G401.6 (cell line): ENCODE measurements around the gene MEG3.

Experiments
- FAIRE-seq: peaks from 2 replicates; lab custom pipeline; 2012; peaks lifted over from hg19 to GRCh38; lab: Jason Lieb, UNC

The MEG3 gene

DNA sequence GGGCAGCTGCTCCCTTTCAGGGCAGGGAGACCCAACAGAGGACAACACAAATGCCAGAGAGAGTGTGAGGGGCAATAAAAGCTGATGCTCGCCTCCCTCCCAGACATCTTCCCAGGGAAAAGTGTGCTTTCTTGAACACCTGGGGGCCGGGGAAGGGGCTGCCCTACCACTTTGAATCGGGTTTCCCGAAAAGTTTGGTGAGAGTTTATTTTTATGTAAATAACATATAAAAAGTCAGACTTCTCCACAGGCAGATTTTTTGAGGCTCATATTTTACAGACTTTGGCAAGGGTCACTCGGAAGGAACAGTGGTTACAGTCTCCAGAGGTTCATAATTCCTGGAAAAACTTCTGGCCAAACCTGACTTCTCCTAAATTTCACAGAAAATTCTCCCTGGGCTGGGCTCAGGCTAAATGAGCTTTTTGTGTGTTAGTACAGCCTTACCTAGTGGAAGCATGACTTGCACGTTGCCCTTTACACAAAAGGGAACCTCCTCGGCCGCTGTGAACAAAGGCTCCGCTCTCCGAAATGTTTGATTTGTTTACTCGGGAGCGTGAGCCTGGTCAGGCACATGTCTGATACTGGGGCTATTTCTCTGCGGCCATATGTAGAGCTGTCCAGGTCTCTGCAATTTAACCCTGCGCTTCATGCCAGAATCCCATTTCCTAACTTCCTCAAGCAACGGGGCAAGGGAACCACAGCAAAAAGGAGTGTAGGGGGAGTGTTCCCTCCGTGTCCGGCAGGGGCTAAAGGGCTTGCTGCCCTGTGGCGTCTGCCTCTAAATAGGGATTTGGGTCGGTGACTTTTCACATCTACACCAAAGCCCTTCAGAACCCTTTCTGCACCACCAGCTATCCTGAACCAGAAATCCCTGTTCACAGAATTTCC is 74.2 kb downstream of the MEG3 start:
- FAIRE-seq: no peak

DNA sequence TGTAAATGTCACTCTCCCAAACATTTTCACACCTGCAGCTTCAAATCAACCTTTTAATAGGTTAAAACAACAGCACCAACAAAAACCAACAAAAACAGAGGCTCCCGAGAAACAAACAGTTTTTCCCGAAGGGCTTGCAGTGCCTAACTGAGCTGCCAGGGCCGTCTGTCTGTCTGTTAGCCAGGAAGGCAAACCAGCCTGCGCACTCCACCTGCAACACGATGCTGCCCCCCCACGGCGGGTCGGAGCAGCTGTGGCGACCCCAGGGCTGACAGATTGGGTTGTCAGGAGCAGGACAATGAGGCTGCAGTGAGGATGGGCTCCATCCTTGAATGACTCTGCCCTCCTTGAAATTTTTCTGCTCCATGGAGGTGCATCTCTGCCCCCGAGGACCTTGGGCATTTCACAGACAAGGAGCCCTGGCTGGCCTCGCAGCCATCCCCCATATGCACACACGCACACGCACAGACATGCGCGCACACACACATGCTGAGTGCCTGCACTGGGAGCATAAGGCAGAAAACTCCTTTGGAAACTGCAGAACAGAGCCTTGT is 75.0 kb downstream of the MEG3 start:
- FAIRE-seq: no peak

DNA sequence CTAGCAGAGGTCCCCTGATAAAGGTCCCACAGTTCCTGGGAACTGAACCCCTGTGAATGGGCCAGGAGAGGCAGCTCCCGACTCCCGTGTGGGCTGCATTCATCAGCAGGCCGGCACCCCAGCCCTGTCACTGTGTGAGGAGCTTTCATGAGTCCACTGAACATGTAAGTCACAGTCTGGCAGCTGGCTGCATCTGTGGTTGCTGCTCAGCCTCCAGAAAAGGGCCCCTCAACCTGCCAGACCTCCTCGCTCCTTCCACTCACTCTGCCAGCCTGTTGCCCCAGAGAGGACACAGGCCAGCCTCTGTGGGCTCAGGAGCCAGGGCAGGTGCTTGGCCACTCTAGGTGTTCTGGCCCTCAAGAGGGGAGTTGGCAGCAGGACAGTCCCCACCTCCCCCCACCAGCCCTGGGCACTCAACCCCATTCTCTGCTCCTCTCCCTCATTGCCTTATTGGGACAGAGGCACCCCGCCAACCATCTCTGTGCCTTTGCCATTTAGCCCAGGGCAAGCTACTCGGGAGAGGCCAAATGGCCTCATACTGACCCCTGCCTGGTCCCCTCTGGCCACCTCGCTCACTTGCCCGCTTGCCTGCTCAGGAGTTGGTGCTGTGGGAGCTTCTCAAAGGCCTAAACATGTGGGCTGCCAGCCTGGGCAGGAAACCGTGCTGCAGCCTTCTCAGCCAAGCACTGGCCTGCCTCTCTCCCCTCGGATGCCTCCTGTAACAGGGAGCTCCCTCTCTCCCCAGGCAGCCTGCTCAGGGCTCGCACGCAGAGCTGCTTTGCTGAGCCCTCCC is 75.7 kb downstream of the MEG3 start:
- no peak for FAIRE-seq

DNA sequence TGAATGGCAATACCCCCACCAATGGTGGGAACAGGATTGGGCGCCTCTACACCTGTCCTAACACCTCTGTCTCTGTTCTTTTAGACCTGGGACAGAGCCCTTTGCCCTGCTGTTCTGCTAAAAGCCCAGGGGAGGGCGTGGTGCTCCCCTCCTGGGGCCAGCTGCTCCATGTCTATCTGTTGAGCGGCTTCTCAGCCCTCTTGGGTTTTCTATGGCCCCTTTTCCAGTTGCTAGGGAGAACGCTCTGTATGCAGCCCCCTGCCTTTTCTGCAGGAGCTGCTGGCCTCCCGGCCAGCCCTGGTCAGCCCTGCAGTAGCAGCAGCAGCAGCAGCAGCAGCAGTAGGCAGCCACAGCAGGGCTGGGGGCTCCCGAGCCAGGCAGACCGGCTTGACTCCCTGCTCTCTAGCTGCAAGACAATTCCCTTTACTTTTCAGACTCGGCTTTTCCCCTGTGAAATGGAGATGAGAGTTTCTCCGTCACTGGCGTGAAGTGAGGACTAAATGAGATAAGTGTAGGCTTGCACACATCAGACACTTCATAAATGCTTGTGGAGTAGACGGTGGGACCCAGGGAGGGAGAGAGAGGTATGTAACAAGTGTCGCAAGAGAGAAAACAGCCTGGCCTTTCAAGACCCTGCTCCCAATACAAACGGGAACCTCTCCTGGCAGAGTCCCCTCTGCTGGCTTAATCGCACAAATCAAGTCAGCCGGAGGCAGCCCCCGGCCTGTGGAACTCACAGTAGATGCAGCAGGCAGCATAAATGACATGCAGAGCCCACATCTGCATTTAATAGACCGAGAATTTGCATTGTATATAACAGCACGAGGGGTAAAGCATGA is 76.6 kb downstream of the MEG3 start:
- no peak for FAIRE-seq

DNA sequence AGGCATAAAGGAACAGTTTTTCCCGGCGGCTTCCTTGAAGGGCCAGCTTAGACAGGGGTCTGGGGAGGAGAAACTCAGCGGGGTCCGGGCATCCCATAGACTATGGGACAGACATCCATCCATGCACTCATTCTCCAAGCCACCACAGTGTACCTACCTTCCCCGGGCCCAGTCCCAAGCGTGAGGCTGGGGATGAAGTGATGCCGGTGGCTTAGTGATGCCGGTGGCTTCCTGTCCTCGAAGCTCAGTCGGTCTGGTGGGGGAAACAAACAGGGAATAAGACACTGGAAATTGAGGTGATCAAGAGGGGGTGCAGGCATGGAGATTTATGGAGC is 77.2 kb downstream of the MEG3 start:
- no peak for FAIRE-seq

DNA sequence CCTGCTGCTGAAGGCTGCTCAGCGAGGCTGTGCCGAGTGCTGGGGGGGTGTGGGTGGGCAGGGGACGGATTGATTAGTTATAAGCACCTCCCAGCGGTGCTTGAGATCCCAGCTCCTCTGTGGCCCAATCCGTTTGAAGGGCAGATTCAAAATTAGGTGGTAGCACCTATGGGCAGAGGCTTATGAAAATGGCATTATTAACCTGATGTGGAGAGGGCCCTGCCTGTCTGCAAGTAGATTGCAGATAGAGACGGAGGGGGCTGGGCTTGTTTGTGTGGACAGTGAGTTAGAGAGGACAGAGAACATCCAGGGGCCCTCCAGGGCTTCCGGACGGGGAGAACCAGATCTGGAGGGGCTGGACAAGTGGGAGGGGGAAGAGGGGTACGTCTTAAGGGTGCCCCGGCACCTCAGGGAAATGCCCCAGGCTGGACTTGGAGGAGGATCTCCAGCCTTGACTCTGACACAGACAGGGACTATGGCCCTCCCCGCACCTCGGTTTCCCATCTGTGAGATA is 77.8 kb downstream of the MEG3 start, which contains the start of gene RTL1:
Gene RTL1, minus strand, starts transcription at position 51 of the 514 bp plus-strand sequence. CDS start 18,934 bp downstream, outside the sequence.
- no peak for FAIRE-seq

DNA sequence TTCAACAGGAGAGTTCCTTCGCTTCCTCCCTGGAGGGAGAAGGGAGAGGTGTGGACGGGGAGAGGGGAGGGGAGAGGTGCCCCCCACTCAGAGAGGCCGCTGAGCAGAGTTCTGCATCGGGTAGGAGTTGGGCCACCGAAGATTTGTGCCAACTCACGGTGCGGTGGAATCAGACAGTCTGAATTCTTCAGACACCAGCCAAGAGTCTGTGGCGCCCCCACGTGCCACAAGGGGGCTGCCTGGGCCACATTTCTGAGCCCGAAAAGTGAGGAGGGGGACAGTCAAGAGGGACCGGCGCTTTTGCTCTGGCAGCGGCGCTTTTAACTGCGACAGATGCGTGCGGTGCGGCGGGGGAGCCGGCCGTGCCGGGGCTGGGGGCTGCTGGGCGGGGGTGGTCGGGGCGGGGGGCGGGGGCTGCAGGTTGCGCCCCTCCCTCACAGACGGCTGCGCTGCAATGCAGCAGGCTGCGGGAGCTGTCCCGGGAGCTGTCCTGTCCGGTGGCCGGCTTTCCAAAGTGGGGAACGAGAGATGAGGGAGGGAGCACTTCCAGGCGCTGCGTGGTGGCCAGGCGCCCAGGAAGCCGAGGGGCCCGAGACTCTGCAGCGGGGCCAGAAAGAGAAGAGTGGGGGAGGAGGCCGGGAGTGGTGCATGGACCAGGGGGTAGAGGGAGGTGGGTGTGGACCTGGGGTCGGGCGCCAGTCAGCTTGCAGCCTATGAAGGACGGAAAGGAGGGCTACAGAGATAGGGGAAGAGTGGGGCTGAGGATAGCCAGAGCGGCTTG is 78.6 kb downstream of the MEG3 start:
- no peak for FAIRE-seq

DNA sequence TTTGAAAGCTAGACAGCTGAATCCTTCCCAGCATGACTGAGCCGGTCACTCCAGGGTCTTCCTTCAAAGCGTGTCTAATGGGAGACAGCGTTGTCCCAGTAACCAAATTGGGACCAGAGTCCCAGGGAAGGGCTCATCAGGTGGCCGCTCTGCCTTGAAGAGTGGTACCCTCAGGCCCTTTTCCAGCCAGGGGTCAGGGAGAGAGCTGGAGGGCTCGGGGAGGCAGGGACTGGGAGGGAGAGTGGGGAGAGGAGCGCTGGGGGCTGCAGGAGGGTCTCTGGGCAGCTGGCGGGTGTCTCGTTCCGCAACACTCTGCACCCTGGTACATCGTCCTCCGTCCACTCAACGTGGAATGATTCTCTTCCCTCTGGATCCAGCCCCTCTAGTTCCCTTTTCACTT is 79.2 kb downstream of the MEG3 start:
- FAIRE-seq: no peak

DNA sequence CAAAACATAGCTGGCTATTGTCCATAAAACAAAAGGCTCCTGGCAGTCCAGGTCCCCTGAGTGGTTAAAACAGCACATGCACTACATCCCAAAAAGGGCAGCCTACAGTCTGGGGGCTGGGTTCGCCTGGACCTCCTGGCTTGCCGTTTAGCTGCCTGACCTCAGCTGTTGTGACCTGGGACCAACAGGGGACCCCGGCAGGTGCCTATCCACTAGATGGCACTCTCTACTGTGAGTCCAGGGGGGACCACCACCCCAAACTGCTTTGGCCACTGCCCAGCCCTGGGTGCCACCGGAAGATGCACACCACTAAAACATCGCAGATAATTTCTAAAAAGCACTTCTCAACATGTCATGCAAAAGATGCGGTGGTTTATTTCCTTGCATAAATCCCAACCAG is 80.5 kb downstream of the MEG3 start:
- FAIRE-seq: no peak

DNA sequence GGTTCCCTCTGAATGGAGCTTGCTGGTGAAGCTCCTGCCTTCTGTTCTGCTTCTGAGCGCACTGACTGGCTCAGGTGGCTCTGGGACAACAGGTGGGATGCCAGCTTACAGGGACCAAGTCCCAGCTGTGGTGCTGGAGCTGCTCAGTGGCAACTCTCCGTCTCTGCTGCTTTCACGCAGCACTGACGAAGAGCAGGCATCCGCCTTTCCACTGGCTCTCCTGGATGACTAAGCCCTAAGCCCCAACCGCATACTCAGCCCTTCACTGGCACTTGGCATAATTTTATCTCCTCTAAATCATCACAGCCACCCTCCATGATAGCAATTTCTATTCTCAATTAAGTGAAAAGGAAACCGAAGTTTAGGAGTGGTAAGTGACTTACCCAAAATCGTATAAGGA is 81.3 kb downstream of the MEG3 start:
- no peak for FAIRE-seq

DNA sequence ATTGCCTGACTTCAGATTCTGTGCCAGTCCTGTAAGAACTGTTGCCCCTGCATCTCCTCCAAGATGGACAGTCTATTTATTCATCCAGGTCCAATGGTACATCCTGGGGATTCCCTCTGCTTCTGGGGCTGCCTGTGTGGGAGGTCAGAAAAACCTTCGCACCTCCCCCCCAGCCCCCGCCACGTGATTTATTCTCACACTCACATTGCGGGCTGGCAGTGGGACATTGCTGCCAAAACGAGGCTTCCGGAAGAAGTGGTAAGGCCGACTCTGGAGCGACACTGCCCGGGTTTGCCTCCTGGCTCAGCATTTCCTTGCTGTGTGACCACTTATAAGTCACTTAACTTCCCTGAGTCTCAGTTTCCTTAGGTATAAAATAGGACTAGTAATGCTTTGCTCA is 83.5 kb downstream of the MEG3 start:
- no peak for FAIRE-seq
